ENCODE results near the gene B3GAT3.
"Not testable (repeated sequence)": the region's sequence is repeated elsewhere in the genome, so short reads cannot be mapped to it uniquely, and the experiment has no call there.

Gene B3GAT3

GRCh38 chr11:62595124-62595523 is 26.7 kb downstream of the B3GAT3 start:
- H3K4me3 ChIP-seq (ENCODE audit: low read length) = no peak overlapping the region
- DNase-seq (ENCODE audit: low read depth) = no peak
- no peak for TF ChIP-seq CTCF (conservative IDR thresholded peaks at IDR 0.05; ENCODE audit: low read depth, low read length)

- H3K4me3 ChIP-seq (ENCODE audit: low read length) = no peak overlapping the region
- peak; percentile 72 for TF ChIP-seq CTCF (conservative IDR thresholded peaks at IDR 0.05; ENCODE audit: low read depth, low read length)
- DNase-seq (ENCODE audit: low read depth) = no peak
These were observed 28.2 kb downstream of the B3GAT3 start for GRCh38 chr11:62593434-62594044.

- TF ChIP-seq CTCF (conservative IDR thresholded peaks at IDR 0.05; ENCODE audit: low read depth, low read length) = no peak
- DNase-seq (ENCODE audit: low read depth) = no peak
- no peak overlapping the region for H3K4me3 ChIP-seq (ENCODE audit: low read length)
These were observed 28.8 kb downstream of the B3GAT3 start for GRCh38 chr11:62592989-62593421.

GRCh38 chr11:62592146-62592815 is 29.5 kb downstream of the B3GAT3 start:
- DNase-seq (ENCODE audit: low read depth) = no peak

GRCh38 chr11:62591448-62592145 is 30.2 kb downstream of the B3GAT3 start, which contains the start of gene TUT1:
TUT1 (minus strand) TSS chr11:62591523; CDS start chr11:62591485, 38 bp downstream.
- TF ChIP-seq CTCF (conservative IDR thresholded peaks at IDR 0.05; ENCODE audit: low read depth, low read length) = no peak
- peak; percentile 99 for DNase-seq (ENCODE audit: low read depth)
- H3K4me3 ChIP-seq (ENCODE audit: low read length) = peak within 1 kb of the TSS; percentile 97

More at GRCh38 chr11:62592146-62592815, 29.5 kb downstream of the B3GAT3 start:
- TF ChIP-seq CTCF (conservative IDR thresholded peaks at IDR 0.05; ENCODE audit: low read depth, low read length) = no peak
- peak overlapping the region; percentile 57 for H3K4me3 ChIP-seq (ENCODE audit: low read length)

GRCh38 chr11:62588966-62589637 is 32.7 kb downstream of the B3GAT3 start:
- no peak for DNase-seq (ENCODE audit: low read depth)
- TF ChIP-seq CTCF (conservative IDR thresholded peaks at IDR 0.05; ENCODE audit: low read depth, low read length) = peak; percentile 52
- no peak overlapping the region for H3K4me3 ChIP-seq (ENCODE audit: low read length)

GRCh38 chr11:62585356-62585755 is 36.4 kb downstream of the B3GAT3 start:
- not testable (repeated sequence) for DNase-seq (ENCODE audit: low read depth); H3K4me3 ChIP-seq (ENCODE audit: low read length)

- not testable (repeated sequence) for DNase-seq (ENCODE audit: low read depth); H3K4me3 ChIP-seq (ENCODE audit: low read length)
These were observed 40.1 kb downstream of the B3GAT3 start for GRCh38 chr11:62581735-62582134.
